ENCODE measurements around the gene TIGD6. TPM values are rescaled to one million over a fixed set of nuclear protein-coding genes. Genes with fewer than 3 reads are reported as not detected.

The TIGD6 gene
- total and polyA plus RNA-seq, 2 of the 4 experiments (the other 2 are of a cell fraction), result 5.8 to 6.6 TPM

- BruUV-seq (replicated peaks), result no TSS peak
- no peak for TF ChIP-seq BHLHE40 (IDR thresholded peaks at IDR 0.05; ENCODE audit: low read depth, low read length)
- no peak for TF ChIP-seq USF2 (IDR thresholded peaks at IDR 0.05; ENCODE audit: low read depth, low read length)
- TF ChIP-seq CHD1 (IDR thresholded peaks at IDR 0.05; ENCODE audit: low read depth, low read length), result no peak
- TF ChIP-seq CEBPB (IDR thresholded peaks at IDR 0.05; ENCODE audit: low read depth, low read length), result no peak
- no peak for TF ChIP-seq RAD21 (IDR thresholded peaks at IDR 0.05; ENCODE audit: low read length)
- no peak for TF ChIP-seq CTCF (conservative IDR thresholded peaks at IDR 0.05; ENCODE audit: low read depth, low read length)
- no peak for TF ChIP-seq NFE2L2 (IDR thresholded peaks at IDR 0.05; ENCODE audit: low read depth, low read length)
- TF ChIP-seq POLR2A (IDR thresholded peaks at IDR 0.05; ENCODE audit: low read depth, low read length), result no peak
- no peak for TF ChIP-seq FOS (IDR thresholded peaks at IDR 0.05; ENCODE audit: low read depth, low read length)
- no peak for TF ChIP-seq MAZ (IDR thresholded peaks at IDR 0.05; ENCODE audit: borderline replicate concordance, low read depth, low read length)
- no peak for TF ChIP-seq ELK1 (IDR thresholded peaks at IDR 0.05; ENCODE audit: borderline replicate concordance, low read depth, low read length)
- TF ChIP-seq RCOR1 (IDR thresholded peaks at IDR 0.05; ENCODE audit: insufficient replicate concordance, low read length), result no peak
- dilution Hi-C loops (cut with HindIII; ENCODE audit: low sequenced_read_pairs, unreplicated experiment), result no loop called here
Measured at GRCh38 chr5:150017226-150018005, 17.0 kb upstream of the TIGD6 start.

More at GRCh38 chr5:150017226-150018005, 17.0 kb upstream of the TIGD6 start:
- H3K27ac ChIP-seq (ENCODE audit: insufficient read depth, low read length), result no peak overlapping the region
- peak overlapping the region; percentile 27; the same call in 1 of the 2 replicates for H2AK5ac ChIP-seq (ENCODE audit: low read depth, low read length)
- no peak overlapping the region for H3K4me3 ChIP-seq (ENCODE audit: insufficient read depth, low read depth, low read length)
- ChIA-PET POLR2A (ENCODE audit: unreplicated experiment) (no interaction called here), CTCF (interaction anchor here (1.0 kb wide), 1 partner anchor 183 kb away, joined by 3 read pairs; no protein-coding TSS in a partner anchor)
- no peaks in the 10 kb centered on the region for H3K27me3 ChIP-seq (ENCODE audit: control insufficient read depth, insufficient read depth, low read length)
- peak overlapping the region; percentile 77 for H3K14ac ChIP-seq (replicated peaks; ENCODE audit: low read depth, low read length)
- H3K23ac ChIP-seq (ENCODE audit: low read depth, low read length), result peak overlapping the region; percentile 45; the same call in 1 of the 2 replicates
- H3K9me3 ChIP-seq (ENCODE audit: control insufficient read depth, insufficient read depth, low read length), result peaks cover 13% of the 10 kb centered on the region
- H3K18ac ChIP-seq (ENCODE audit: low read depth, low read length), result no peak overlapping the region
- ATAC-seq (ENCODE audit: low read depth) (peak; percentile 49), DNase-seq (peak; percentile 66)
- peaks cover 29 to 41% of the 10 kb centered on the region in 2 experiments for H3K79me1 ChIP-seq (ENCODE audit: low read depth in 1 of 2, low read length in 2 of 2)
- H3K9me1 ChIP-seq (ENCODE audit: insufficient read depth, low read length), result peaks cover 5% of the 10 kb centered on the region
- no peak overlapping the region for H2BK120ac ChIP-seq (ENCODE audit: low read depth, low read length)
- peaks cover 8% of the 10 kb centered on the region for H3K4me1 ChIP-seq (ENCODE audit: control insufficient read depth, insufficient read depth, low read length)
- intact Hi-C loops (cut with micrococcal nuclease), result no loop called here
- no peak overlapping the region for H2AK9ac ChIP-seq (replicated peaks; ENCODE audit: low read depth, low read length, poor library complexity)
- 0 out of 2 replicates have a peak overlapping the region, but pooled peaks have one; percentile 5 for H3K4ac ChIP-seq (ENCODE audit: low read depth, low read length)
- H4K5ac ChIP-seq (ENCODE audit: low read depth, low read length), result no peak overlapping the region
- H3K4me2 ChIP-seq (ENCODE audit: low read depth, low read length), result no peak overlapping the region
- in situ Hi-C loops (cut with MboI; ENCODE audit: low sequenced_read_pairs), result no loop called here
- H4K8ac ChIP-seq (ENCODE audit: low read depth in 2 of 2, low read length in 2 of 2), result 0 out of 4 replicates have a peak overlapping the region, but pooled peaks of 1 of the 2 experiments have one; percentile 38
- H4K91ac ChIP-seq (ENCODE audit: insufficient read depth, low read depth, low read length), result no peak overlapping the region
- peaks cover 36% of the 10 kb centered on the region for H3K36me3 ChIP-seq (ENCODE audit: control insufficient read depth, insufficient read depth, low read length)
- H2BK5ac ChIP-seq (ENCODE audit: low read depth, low read length, poor library complexity, severe bottlenecking), result no peak overlapping the region
- WGBS, 2 experiments (ENCODE audit: extremely low coverage in 2 of 2, insufficient read length in 1 of 2), result no CpG with 5 or more reads among the region's 6 CpGs
- H4K20me1 ChIP-seq (ENCODE audit: insufficient read depth, low read length), result peaks cover 3% of the 10 kb centered on the region; the same call in 1 of the 2 replicates
- no peak overlapping the region for H2AFZ ChIP-seq (replicated peaks; ENCODE audit: low read length, poor library complexity)
- H2BK20ac ChIP-seq (ENCODE audit: low read depth, low read length), result no peak overlapping the region
- H3K9ac ChIP-seq (ENCODE audit: low read depth, low read length), result no peak overlapping the region
- no peak overlapping the region for H3K56ac ChIP-seq (ENCODE audit: extremely low read depth, insufficient read depth, low read length)
- no peak overlapping the region for H2BK15ac ChIP-seq (ENCODE audit: low read depth, low read length)
